ENCODE data around the gene NDUFB5. TPM values are rescaled to one million over a fixed set of nuclear protein-coding genes. Genes with fewer than 3 reads are reported as not detected.

Gene NDUFB5
- polyA plus RNA-seq, 1 donor (not counting 4 experiments of a cell fraction or from before 2014, with no cell fraction given), result 70.6 TPM

DNA sequence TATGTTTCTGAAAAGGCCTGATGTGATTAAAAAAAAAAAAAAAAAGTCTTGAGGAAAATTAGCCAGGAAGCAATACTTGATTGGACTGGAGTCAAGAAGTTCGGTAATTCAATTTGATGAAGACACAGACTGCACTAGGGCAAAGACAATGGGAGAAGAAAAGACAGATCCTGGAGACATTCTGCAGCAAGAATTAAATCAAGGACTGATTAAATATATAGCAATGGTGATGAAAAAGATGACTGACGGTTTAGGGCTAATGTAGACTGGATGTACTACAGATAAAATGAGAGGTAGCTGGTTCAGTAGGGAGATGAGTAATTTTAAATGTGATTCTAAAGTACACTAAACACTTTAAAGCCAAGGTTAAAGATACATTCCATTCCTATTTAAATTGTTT lies 13.9 kb upstream of the NDUFB5 start:
- H3K27ac ChIP-seq (ENCODE audit: control insufficient read depth, insufficient read depth, low read length), result no peak overlapping the region
- H3K27me3 ChIP-seq (ENCODE audit: control insufficient read depth, extremely low read depth, insufficient read depth, low read length), result no peaks in the 10 kb centered on the region
- no peaks in the 10 kb centered on the region for H3K4me1 ChIP-seq (ENCODE audit: control insufficient read depth, extremely low read depth, insufficient read depth, low read length)
- H4K20me1 ChIP-seq (ENCODE audit: control insufficient read depth, extremely low read depth, insufficient read depth, low read length), result no peaks in the 10 kb centered on the region
- DNase-seq (ENCODE audit: low read depth, low spot score), result no peak
- H3K9me1 ChIP-seq (ENCODE audit: control insufficient read depth, extremely low read depth, insufficient read depth, low read length), result no peaks in the 10 kb centered on the region
- no peak for FAIRE-seq
- H3K79me2 ChIP-seq (ENCODE audit: control insufficient read depth, insufficient read depth, low read length), result no peaks in the 10 kb centered on the region
- H2AFZ ChIP-seq (ENCODE audit: control insufficient read depth, low read length), result no peak overlapping the region
- H3K4me2 ChIP-seq (ENCODE audit: control insufficient read depth, extremely low read depth, insufficient read depth, low read depth, low read length), result no peak overlapping the region
- TF ChIP-seq EZH2 (IDR thresholded peaks at IDR 0.05; ENCODE audit: low read length), result no peak
- TF ChIP-seq, protein P1, sequence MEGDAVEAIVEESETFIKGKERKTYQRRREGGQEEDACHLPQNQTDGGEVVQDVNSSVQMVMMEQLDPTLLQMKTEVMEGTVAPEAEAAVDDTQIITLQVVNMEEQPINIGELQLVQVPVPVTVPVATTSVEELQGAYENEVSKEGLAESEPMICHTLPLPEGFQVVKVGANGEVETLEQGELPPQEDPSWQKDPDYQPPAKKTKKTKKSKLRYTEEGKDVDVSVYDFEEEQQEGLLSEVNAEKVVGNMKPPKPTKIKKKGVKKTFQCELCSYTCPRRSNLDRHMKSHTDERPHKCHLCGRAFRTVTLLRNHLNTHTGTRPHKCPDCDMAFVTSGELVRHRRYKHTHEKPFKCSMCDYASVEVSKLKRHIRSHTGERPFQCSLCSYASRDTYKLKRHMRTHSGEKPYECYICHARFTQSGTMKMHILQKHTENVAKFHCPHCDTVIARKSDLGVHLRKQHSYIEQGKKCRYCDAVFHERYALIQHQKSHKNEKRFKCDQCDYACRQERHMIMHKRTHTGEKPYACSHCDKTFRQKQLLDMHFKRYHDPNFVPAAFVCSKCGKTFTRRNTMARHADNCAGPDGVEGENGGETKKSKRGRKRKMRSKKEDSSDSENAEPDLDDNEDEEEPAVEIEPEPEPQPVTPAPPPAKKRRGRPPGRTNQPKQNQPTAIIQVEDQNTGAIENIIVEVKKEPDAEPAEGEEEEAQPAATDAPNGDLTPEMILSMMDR (optimal IDR thresholded peaks at IDR 0.05 in 1 of 3, IDR thresholded peaks at IDR 0.05 in 1 of 3, conservative IDR thresholded peaks at IDR 0.05 in 1 of 3; ENCODE audit: extremely low read depth in 1 of 3, insufficient read depth in 2 of 3, low read length in 3 of 3), result no peak
- dilution Hi-C loops (cut with MboI; ENCODE audit: extremely low pct_ligation_motif_present, low sequenced_read_pairs), result no loop called here
- no peak overlapping the region for H3K9ac ChIP-seq (ENCODE audit: control insufficient read depth, extremely low read depth, insufficient read depth, low read length)
- peaks cover 4 to 14% of the 10 kb centered on the region in 2 experiments for H3K36me3 ChIP-seq (ENCODE audit: control insufficient read depth in 2 of 2, extremely low read depth in 1 of 2, insufficient read depth in 2 of 2, low read length in 2 of 2)
- no peaks in the 10 kb centered on the region for H3K9me3 ChIP-seq (ENCODE audit: control insufficient read depth, low read depth, low read length)
- H3K4me3 ChIP-seq (ENCODE audit: control insufficient read depth in 2 of 3, extremely low read depth in 1 of 3, insufficient read depth in 2 of 3, low read depth in 1 of 3, low read length in 3 of 3), result no peak overlapping the region

DNA sequence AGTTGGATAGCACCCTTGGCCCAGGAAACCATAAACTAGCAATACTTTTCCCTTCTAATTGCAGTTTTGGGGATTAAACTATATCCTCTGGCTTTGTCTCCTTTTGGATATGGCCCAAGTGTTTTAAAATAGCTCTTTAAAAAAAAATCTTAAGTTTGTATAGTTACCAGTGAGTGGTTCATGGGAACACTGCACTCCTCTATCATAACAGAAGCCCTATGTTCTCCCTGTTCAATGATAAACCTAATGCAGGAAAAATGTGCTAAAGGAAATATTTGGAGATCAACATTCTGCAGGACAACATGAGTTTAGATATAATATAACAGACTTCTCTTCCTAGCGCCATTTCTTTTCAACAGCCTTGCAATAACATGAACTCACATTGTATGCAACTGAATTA lies 13.3 kb upstream of the NDUFB5 start:
- no peak overlapping the region for H3K27ac ChIP-seq (ENCODE audit: control insufficient read depth, insufficient read depth, low read length)
- no peaks in the 10 kb centered on the region for H3K27me3 ChIP-seq (ENCODE audit: control insufficient read depth, extremely low read depth, insufficient read depth, low read length)
- no peaks in the 10 kb centered on the region for H4K20me1 ChIP-seq (ENCODE audit: control insufficient read depth, extremely low read depth, insufficient read depth, low read length)
- H3K79me2 ChIP-seq (ENCODE audit: control insufficient read depth, insufficient read depth, low read length), result no peaks in the 10 kb centered on the region
- no peaks in the 10 kb centered on the region for H3K4me1 ChIP-seq (ENCODE audit: control insufficient read depth, extremely low read depth, insufficient read depth, low read length)
- H3K4me3 ChIP-seq (ENCODE audit: control insufficient read depth in 2 of 3, extremely low read depth in 1 of 3, insufficient read depth in 2 of 3, low read depth in 1 of 3, low read length in 3 of 3), result no peak overlapping the region
- H3K36me3 ChIP-seq (ENCODE audit: control insufficient read depth in 2 of 2, extremely low read depth in 1 of 2, insufficient read depth in 2 of 2, low read length in 2 of 2), result peaks cover 4 to 14% of the 10 kb centered on the region in 2 experiments
- no peak overlapping the region for H3K9ac ChIP-seq (ENCODE audit: control insufficient read depth, extremely low read depth, insufficient read depth, low read length)
- TF ChIP-seq, protein P1 (optimal IDR thresholded peaks at IDR 0.05 in 1 of 3, IDR thresholded peaks at IDR 0.05 in 1 of 3, conservative IDR thresholded peaks at IDR 0.05 in 1 of 3; ENCODE audit: extremely low read depth in 1 of 3, insufficient read depth in 2 of 3, low read length in 3 of 3), result no peak
- TF ChIP-seq EZH2 (IDR thresholded peaks at IDR 0.05; ENCODE audit: low read length), result no peak
- H3K4me2 ChIP-seq (ENCODE audit: control insufficient read depth, extremely low read depth, insufficient read depth, low read depth, low read length), result no peak overlapping the region
- no peak for FAIRE-seq
- H3K9me3 ChIP-seq (ENCODE audit: control insufficient read depth, low read depth, low read length), result no peaks in the 10 kb centered on the region
- H2AFZ ChIP-seq (ENCODE audit: control insufficient read depth, low read length), result no peak overlapping the region
- dilution Hi-C loops (cut with MboI; ENCODE audit: extremely low pct_ligation_motif_present, low sequenced_read_pairs), result no loop called here
- H3K9me1 ChIP-seq (ENCODE audit: control insufficient read depth, extremely low read depth, insufficient read depth, low read length), result no peaks in the 10 kb centered on the region
- DNase-seq (ENCODE audit: low read depth, low spot score), result no peak

Data from keratinocyte (primary cell).